GM18499 (cell line): ENCODE data around the gene YIPF7.
A peak's percentile ranks its signal among the peaks of the same experiment; 100 is the strongest.

Source experiments
- ATAC-seq: cut with Tn5 transposase; IDR thresholded peaks from one replicate; pipeline ENCODE4 v1.9.1; 2021; ENCODE audit warnings: moderate number of reproducible peaks; ENCODE audit not compliant: insufficient read depth, unreplicated experiment

YIPF7 gene

GRCh38 chr4:44651425-44651824 lies at the start of gene YIPF7:
YIPF7 (minus strand) TSS chr4:44651625; CDS start chr4:44650100, 1,525 bp downstream.
- no peak for ATAC-seq

GRCh38 chr4:44701037-44701436 lies 49.6 kb upstream of the YIPF7 start:
- ATAC-seq: no peak

GRCh38 chr4:44700427-44700826 lies 49.0 kb upstream of the YIPF7 start:
- ATAC-seq: no peak

GRCh38 chr4:44684648-44685047 lies 33.2 kb upstream of the YIPF7 start:
- ATAC-seq: no peak

GRCh38 chr4:44679060-44679459 lies 27.6 kb upstream of the YIPF7 start:
- ATAC-seq: peak; percentile 5

GRCh38 chr4:44678094-44679041 lies 26.9 kb upstream of the YIPF7 start, which contains the start of gene GUF1:
GUF1 (plus strand) TSS chr4:44678420; CDS start chr4:44678623, 203 bp downstream.
- ATAC-seq: peak; percentile 93

- ATAC-seq: no peak
Measured at GRCh38 chr4:44675366-44675765, 23.9 kb upstream of the YIPF7 start.

GRCh38 chr4:44674471-44674870 lies 23.0 kb upstream of the YIPF7 start:
- no peak for ATAC-seq

GRCh38 chr4:44671636-44672035 lies 20.2 kb upstream of the YIPF7 start:
- ATAC-seq: no peak

- ATAC-seq: no peak
Measured at GRCh38 chr4:44670506-44671199, 19.2 kb upstream of the YIPF7 start.

- no peak for ATAC-seq
Measured at GRCh38 chr4:44668526-44668925, 17.1 kb upstream of the YIPF7 start.

GRCh38 chr4:44663539-44664263 lies 12.3 kb upstream of the YIPF7 start:
- no peak for ATAC-seq

GRCh38 chr4:44662623-44663005 lies 11.2 kb upstream of the YIPF7 start:
- ATAC-seq: no peak

- ATAC-seq: no peak
Measured at GRCh38 chr4:44661940-44662622, 10.7 kb upstream of the YIPF7 start.

GRCh38 chr4:44660396-44660795 lies 9.0 kb upstream of the YIPF7 start:
- ATAC-seq: no peak

- no peak for ATAC-seq
Measured at GRCh38 chr4:44652002-44652401, 577 bp upstream of the YIPF7 start.

GRCh38 chr4:44646151-44646550 lies 5.3 kb downstream of the YIPF7 start:
- ATAC-seq: no peak

GRCh38 chr4:44638091-44638490 lies 13.3 kb downstream of the YIPF7 start:
- ATAC-seq: no peak

- no peak for ATAC-seq
Measured at GRCh38 chr4:44632733-44633132, 18.7 kb downstream of the YIPF7 start.

- ATAC-seq: no peak
Measured at GRCh38 chr4:44632089-44632488, 19.3 kb downstream of the YIPF7 start.
